ENCODE measurements around the gene NOC2L. TPM values are rescaled to one million over a fixed set of nuclear protein-coding genes. Genes with fewer than 3 reads are reported as not detected.

The NOC2L gene
- total and polyA plus RNA-seq, 8 donors = 23.3 to 86.5 (median 37.5) TPM

DNA sequence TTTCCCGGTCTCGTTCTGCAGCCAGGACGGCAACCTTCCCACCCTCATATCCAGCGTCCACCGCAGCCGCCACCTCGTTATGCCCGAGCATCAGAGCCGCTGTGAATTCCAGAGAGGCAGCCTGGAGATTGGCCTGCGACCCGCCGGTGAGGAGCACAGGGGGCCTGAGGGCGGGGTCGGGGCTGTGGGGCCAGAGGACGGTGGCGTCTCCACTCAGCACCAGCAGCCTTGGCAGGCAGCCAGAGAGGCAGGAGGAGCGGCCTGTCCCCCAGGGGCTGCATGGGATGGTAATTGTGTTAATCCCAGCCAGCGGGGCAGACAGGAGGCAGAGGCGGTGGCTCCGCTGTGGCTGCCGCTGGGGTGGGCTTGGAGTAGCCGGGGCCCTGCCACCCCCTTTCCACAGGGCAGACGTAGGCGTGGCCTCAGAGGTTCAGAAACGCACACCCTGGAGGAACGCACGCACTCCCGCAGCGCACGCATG, 23.3 kb downstream of the NOC2L start:
- DNase-seq (peak in 2 of 6 donors; percentile 63 to 76), FAIRE-seq (no peak), ATAC-seq (no peak)
- no peaks in the 10 kb centered on the region for H3K36me3 ChIP-seq
- intact Hi-C loops (cut with DNase I) = no loop called here
- WGBS, 2 donors = 4 to 7% methylated on average over 28 to 30 of the region's 30 CpGs
- TF ChIP-seq CTCF (IDR thresholded peaks at IDR 0.05) = no peak
- no peak overlapping the region for H3K4me3 ChIP-seq
- H3K4me1 ChIP-seq = peaks cover 3 to 17% (median 4%) of the 10 kb centered on the region in 3 donors
- no peaks in the 10 kb centered on the region for H3K9me3 ChIP-seq
- H3K27ac ChIP-seq = no peak overlapping the region
- H3K27me3 ChIP-seq = peaks cover 0 to 9% (median 2%) of the 10 kb centered on the region in 4 donors

DNA sequence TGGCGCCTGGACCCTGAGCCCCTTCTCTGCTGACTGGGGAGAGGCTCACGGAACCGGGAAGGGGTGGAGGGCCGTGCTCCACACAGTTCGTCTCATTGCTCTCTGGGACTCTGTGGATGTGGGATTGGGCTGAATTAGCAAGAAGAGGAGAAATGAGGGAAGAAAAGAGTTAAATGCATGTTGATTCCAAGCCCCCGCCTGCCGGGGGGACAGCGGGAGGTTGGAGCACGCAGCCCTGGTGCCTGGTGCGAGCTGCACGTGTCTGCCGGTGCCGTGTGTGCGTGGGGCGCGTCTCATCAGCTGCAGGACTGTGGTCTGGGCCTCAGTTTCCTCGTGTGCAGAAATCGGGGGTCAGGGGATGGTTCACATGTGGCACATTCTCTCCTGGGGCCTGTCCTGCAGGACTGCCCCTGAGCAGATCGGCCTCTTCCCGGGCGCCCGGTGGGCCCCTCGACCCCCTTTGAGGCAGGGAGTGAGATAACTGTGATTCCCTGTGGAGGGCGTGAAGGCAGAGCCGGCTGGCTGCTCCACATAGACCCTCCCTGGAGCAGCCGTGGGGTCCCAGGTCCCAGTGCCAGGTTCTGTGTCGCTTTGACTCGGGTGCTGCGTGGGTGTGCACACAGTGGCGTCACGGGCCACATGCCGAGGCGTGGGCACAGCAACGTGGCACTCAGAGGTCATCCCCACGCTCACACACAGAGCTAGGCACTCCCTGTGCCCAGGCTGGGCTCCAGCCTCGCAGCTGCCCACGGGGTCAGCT, 23.9 kb downstream of the NOC2L start:
- FAIRE-seq (no peak), ATAC-seq (no peak), DNase-seq (no peak)
- intact Hi-C loops (cut with DNase I) = no loop called here
- Histone ChIP-seq H3K27me3 (peaks cover 0 to 9% (median 2%) of the 10 kb centered on the region in 4 donors), H3K4me1 (peaks cover 0 to 12% (median 0%) of the 10 kb centered on the region in 3 donors), H3K27ac (no peak overlapping the region), H3K4me3 (no peak overlapping the region), H3K36me3 (no peaks in the 10 kb centered on the region), H3K9me3 (no peaks in the 10 kb centered on the region)
- no peak for TF ChIP-seq CTCF (IDR thresholded peaks at IDR 0.05)
- 7 to 9% methylated on average over 36 to 37 of the region's 37 CpGs for WGBS, 2 donors

- Histone ChIP-seq H3K4me3 (no peak overlapping the region), H3K27ac (no peak overlapping the region), H3K9me3 (no peaks in the 10 kb centered on the region), H3K27me3 (peaks cover 0 to 8% (median 1%) of the 10 kb centered on the region in 4 donors), H3K36me3 (no peaks in the 10 kb centered on the region), H3K4me1 (peaks cover 0 to 7% (median 0%) of the 10 kb centered on the region in 3 donors)
- no peak for FAIRE-seq
- DNase-seq = no peak
- no peak for ATAC-seq
- intact Hi-C loops (cut with DNase I) = no loop called here
- WGBS, 2 donors = 16 to 33% methylated on average over 8 to 10 of the region's 10 CpGs
- TF ChIP-seq CTCF (IDR thresholded peaks at IDR 0.05) = no peak
These were observed 25.5 kb downstream of the NOC2L start for GRCh38 chr1:933603-933940.

- FAIRE-seq (no peak), DNase-seq (no peak), ATAC-seq (peak in 3 of 4 donors; percentile 3 to 60 (median 48))
- no peak overlapping the region for H3K4me3 ChIP-seq
- H3K27ac ChIP-seq = no peak overlapping the region
- peaks cover 0 to 6% (median 0%) of the 10 kb centered on the region in 4 donors for H3K27me3 ChIP-seq
- no peaks in the 10 kb centered on the region for H3K9me3 ChIP-seq
- 37 to 43% methylated on average over 21 to 25 of the region's 25 CpGs for WGBS, 2 donors
- peaks cover 0 to 7% (median 0%) of the 10 kb centered on the region in 3 donors for H3K4me1 ChIP-seq
- TF ChIP-seq CTCF (IDR thresholded peaks at IDR 0.05) = no peak
- H3K36me3 ChIP-seq = no peaks in the 10 kb centered on the region
- intact Hi-C loops (cut with DNase I) = no loop called here
These were observed 26.1 kb downstream of the NOC2L start for GRCh38 chr1:932776-933602.
